Right cardiac atrium (tissue), 5 donors: ENCODE results near the gene BRD4. TPM values are rescaled to one million over a fixed set of nuclear protein-coding genes. Genes with fewer than 3 reads are reported as not detected.
A peak's percentile ranks its signal among the peaks of the same experiment; 100 is the strongest.

ENCODE experiments used
- ATAC-seq, 2 donors: fragments of 200-7000 bp; cut with Tn5 transposase; one replicate each; pipeline versions ENCODE4 v1.8.0 to v1.9.1; 2020; ENCODE audit warnings: moderate library complexity in 2 of 2, mild to moderate bottlenecking in 1 of 2
- DNase-seq, 3 donors: peaks; one replicate each; pipeline ENCODE4 v3.0.0-alpha.2; 2020
- H3K27ac ChIP-seq: one replicate; pipeline ENCODE4 v1.5.1; 2013; ENCODE audit warnings: mild to moderate bottlenecking, low read length, control low read depth, moderate library complexity
- H3K27me3 ChIP-seq: one replicate; pipeline ENCODE4 v1.6.1; 2013; ENCODE audit not compliant: control insufficient read depth, insufficient read depth
- H3K4me1 ChIP-seq: one replicate; pipeline ENCODE4 v1.6.1; 2013; ENCODE audit warnings: low read length; ENCODE audit not compliant: control insufficient read depth, insufficient read depth
- H3K4me3 ChIP-seq: one replicate; pipeline ENCODE4 v1.5.1; 2013; ENCODE audit warnings: low read length, control low read depth
- H3K9me3 ChIP-seq: one replicate; pipeline ENCODE4 v1.6.1; 2013; ENCODE audit warnings: low read length; ENCODE audit not compliant: control insufficient read depth
- WGBS: extraction: QIAGEN DNeasy Blood & Tissue Kit; methylation state at CpG from one replicate; pipeline ENCODE4 v1.1.7; 2013; 5-methylcytosine and 5-hydroxymethylcytosine counted together
- intact Hi-C, 4 donors: fragments of 100-400 bp; cut with DNase I; formaldehyde crosslinking; loops; one replicate each; pipeline versions ENCODE4 v1.11.0 to v1.14.0; 2022 to 2023
- polyA plus RNA-seq: library from polyadenylated mRNA; stranded (reverse); fragments of 200-250 nt; gene quantifications from one replicate; pipeline ENCODE4 v1.2.3, GENCODE V29; 2013
- total RNA-seq, 4 donors: library from RNA; stranded (reverse); fragmentation: NEBNext Ultra II Directional; extraction: Animal tissue kit (Norgen Biotek cat#: 25700); gene quantifications; one replicate each; pipeline ENCODE4 v1.2.1, GENCODE V29; 2021
- donor health status: healthy with polysubstance abuse.
- donor health status: DM: no; HTN: yes; CAD: no.
- donor health status: DM: no; HTN: no; CAD: no.
- donor health status: DM: no; HTN: yes; CAD: no; lungs with severe emphysema.
- donor health status: DM: yes; HTN: yes; CAD: no.

Gene BRD4
- total and polyA plus RNA-seq, 5 donors: 29.6 to 62.8 (median 56.6) TPM

- intact Hi-C loops: loop anchor here (2.0 to 10.0 kb wide), 4 partner anchors 71 to 291 kb away; partner anchors contain the start of genes AKAP8 (in 2 of the 4) and BRD4 (in 2 of the 4)
- peak; percentile 79 to 92 (median 91) for DNase-seq
- ATAC-seq: peak; percentile 4 to 23
- no peaks in the 10 kb centered on the region for H3K27me3 ChIP-seq
- WGBS: 48% methylated on average over 28 of the region's 28 CpGs
- no peak overlapping the region for H3K27ac ChIP-seq
- H3K4me3 ChIP-seq: no peak overlapping the region
- peaks cover 23% of the 10 kb centered on the region for H3K4me1 ChIP-seq
- no peaks in the 10 kb centered on the region for H3K9me3 ChIP-seq
Observed at GRCh38 chr19:15264061-15264932, 68.0 kb downstream of the BRD4 start.

GRCh38 chr19:15263361-15263985 is 68.9 kb downstream of the BRD4 start:
- peaks cover 23% of the 10 kb centered on the region for H3K4me1 ChIP-seq
- no peak overlapping the region for H3K4me3 ChIP-seq
- WGBS: 78% methylated on average over 13 of the region's 13 CpGs
- no peak overlapping the region for H3K27ac ChIP-seq
- DNase-seq: peak in 1 of 3 donors; percentile 49
- intact Hi-C loops: loop anchor here in 3 of 4 donors (10.0 kb wide), 3 partner anchors 71 to 291 kb away; partner anchors contain the start of genes BRD4 (in 2 of the 3) and AKAP8 (in 1 of the 3)
- H3K9me3 ChIP-seq: no peaks in the 10 kb centered on the region
- no peak for ATAC-seq
- no peaks in the 10 kb centered on the region for H3K27me3 ChIP-seq

- ATAC-seq (no peak), DNase-seq (no peak)
- no peak overlapping the region for H3K27ac ChIP-seq
- no peak overlapping the region for H3K4me3 ChIP-seq
- no peaks in the 10 kb centered on the region for H3K9me3 ChIP-seq
- intact Hi-C loops: loop anchor here in 3 of 4 donors (10.0 kb wide), 3 partner anchors 73 to 293 kb away; partner anchors contain the start of genes BRD4 (in 2 of the 3) and AKAP8 (in 1 of the 3)
- 92% methylated on average over 4 of the region's 4 CpGs for WGBS
- H3K27me3 ChIP-seq: no peaks in the 10 kb centered on the region
- H3K4me1 ChIP-seq: peaks cover 21% of the 10 kb centered on the region
Observed at GRCh38 chr19:15262011-15262410, 70.3 kb downstream of the BRD4 start.

GRCh38 chr19:15260939-15261338 is 71.4 kb downstream of the BRD4 start:
- WGBS: 77% methylated on average over 8 of the region's 8 CpGs
- DNase-seq (peak in 1 of 3 donors; percentile 33), ATAC-seq (no peak)
- peaks cover 14% of the 10 kb centered on the region for H3K4me1 ChIP-seq
- intact Hi-C loops: loop anchor here in 3 of 4 donors (10.0 kb wide), 3 partner anchors 74 to 294 kb away; partner anchors contain the start of genes BRD4 (in 2 of the 3) and AKAP8 (in 1 of the 3)
- no peak overlapping the region for H3K27ac ChIP-seq
- no peak overlapping the region for H3K4me3 ChIP-seq
- H3K27me3 ChIP-seq: no peaks in the 10 kb centered on the region
- H3K9me3 ChIP-seq: no peaks in the 10 kb centered on the region

GRCh38 chr19:15259907-15260306 is 72.4 kb downstream of the BRD4 start:
- intact Hi-C loops: loop anchor here in 3 of 4 donors (10.0 kb wide), 3 partner anchors 75 to 295 kb away; partner anchors contain the start of genes BRD4 (in 2 of the 3) and AKAP8 (in 1 of the 3)
- ATAC-seq (no peak), DNase-seq (no peak)
- no peaks in the 10 kb centered on the region for H3K27me3 ChIP-seq
- H3K4me3 ChIP-seq: no peak overlapping the region
- WGBS: 81% methylated on average over 5 of the region's 5 CpGs
- H3K4me1 ChIP-seq: peaks cover 7% of the 10 kb centered on the region
- H3K9me3 ChIP-seq: no peaks in the 10 kb centered on the region
- no peak overlapping the region for H3K27ac ChIP-seq

GRCh38 chr19:15257782-15258181 is 74.6 kb downstream of the BRD4 start:
- H3K27ac ChIP-seq: no peak overlapping the region
- no peaks in the 10 kb centered on the region for H3K9me3 ChIP-seq
- H3K4me1 ChIP-seq: peaks cover 2% of the 10 kb centered on the region
- DNase-seq: peak in 1 of 3 donors; percentile 25
- WGBS: 88% methylated on average over 6 of the region's 6 CpGs
- no peak overlapping the region for H3K4me3 ChIP-seq
- ATAC-seq: no peak
- no peaks in the 10 kb centered on the region for H3K27me3 ChIP-seq
- intact Hi-C loops: no loop called here

- ATAC-seq (no peak), DNase-seq (peak in 2 of 3 donors; percentile 52)
- Histone ChIP-seq H3K27me3 (no peaks in the 10 kb centered on the region), H3K9me3 (no peaks in the 10 kb centered on the region), H3K4me1 (peaks cover 8% of the 10 kb centered on the region), H3K4me3 (no peak overlapping the region), H3K27ac (no peak overlapping the region)
- intact Hi-C loops: no loop called here
- WGBS: 87% methylated on average over 22 of the region's 22 CpGs
Observed at GRCh38 chr19:15256708-15257331, 75.5 kb downstream of the BRD4 start.

- no peak overlapping the region for H3K4me3 ChIP-seq
- DNase-seq (peak in 1 of 3 donors; percentile 26), ATAC-seq (no peak)
- 82% methylated on average over 22 of the region's 22 CpGs for WGBS
- peaks cover 16% of the 10 kb centered on the region for H3K4me1 ChIP-seq
- no peak overlapping the region for H3K27ac ChIP-seq
- intact Hi-C loops: no loop called here
- no peaks in the 10 kb centered on the region for H3K27me3 ChIP-seq
- no peaks in the 10 kb centered on the region for H3K9me3 ChIP-seq
Observed at GRCh38 chr19:15255359-15255990, 76.9 kb downstream of the BRD4 start.

GRCh38 chr19:15254547-15254946 is 77.8 kb downstream of the BRD4 start:
- H3K9me3 ChIP-seq: no peaks in the 10 kb centered on the region
- intact Hi-C loops: loop anchor here in 1 of 4 donors (5.0 kb wide), 1 partner anchor 77 kb away; no protein-coding TSS in a partner anchor
- ATAC-seq: no peak
- H3K27ac ChIP-seq: no peak overlapping the region
- H3K4me1 ChIP-seq: peaks cover 21% of the 10 kb centered on the region
- H3K27me3 ChIP-seq: no peaks in the 10 kb centered on the region
- WGBS: 91% methylated on average over 10 of the region's 10 CpGs
- DNase-seq: peak in 2 of 3 donors; percentile 18 to 22
- no peak overlapping the region for H3K4me3 ChIP-seq

- WGBS: 56% methylated on average over 15 of the region's 15 CpGs
- DNase-seq (peak; percentile 73 to 87 (median 83)), ATAC-seq (peak in 1 of 2 donors; percentile 0)
- no peak overlapping the region for H3K4me3 ChIP-seq
- H3K9me3 ChIP-seq: no peaks in the 10 kb centered on the region
- no peak overlapping the region for H3K27ac ChIP-seq
- H3K27me3 ChIP-seq: no peaks in the 10 kb centered on the region
- intact Hi-C loops: loop anchor here in 1 of 4 donors (5.0 kb wide), 1 partner anchor 76 kb away; no protein-coding TSS in a partner anchor
- H3K4me1 ChIP-seq: peaks cover 31% of the 10 kb centered on the region
Observed at GRCh38 chr19:15253513-15253912, 78.8 kb downstream of the BRD4 start.
